Measurements from ENCODE around the gene RAB31.

Gene RAB31

DNA sequence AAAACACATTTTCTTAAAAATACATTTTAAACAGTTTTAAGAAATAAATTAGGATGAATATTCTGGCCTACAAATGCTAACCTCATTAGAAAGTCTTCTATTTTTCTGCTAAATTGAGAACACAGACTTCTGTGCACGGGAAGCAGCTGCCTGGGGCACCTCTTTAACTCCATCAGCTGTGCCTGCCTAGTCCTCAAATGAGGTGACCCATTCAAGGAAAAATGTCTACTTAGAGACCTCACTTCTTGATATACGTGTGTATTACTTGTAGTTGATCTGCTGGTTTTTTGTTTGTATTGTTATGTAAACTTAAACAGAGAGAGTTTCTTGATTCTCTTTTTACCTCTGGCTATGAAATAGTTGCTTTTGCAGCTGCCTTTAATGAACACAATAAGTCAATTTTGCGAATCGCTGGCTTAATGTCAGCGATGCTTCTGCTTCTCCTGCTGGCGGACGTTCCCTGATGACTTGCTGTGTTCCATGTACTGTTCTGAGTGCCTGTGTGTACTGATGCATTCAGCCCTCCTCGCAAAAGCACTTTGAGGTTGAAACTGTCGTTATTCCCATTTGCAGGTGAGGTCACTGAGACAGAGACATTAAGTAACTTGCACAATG is 88.9 kb downstream of the RAB31 start:
- DNase-seq = no peak

DNA sequence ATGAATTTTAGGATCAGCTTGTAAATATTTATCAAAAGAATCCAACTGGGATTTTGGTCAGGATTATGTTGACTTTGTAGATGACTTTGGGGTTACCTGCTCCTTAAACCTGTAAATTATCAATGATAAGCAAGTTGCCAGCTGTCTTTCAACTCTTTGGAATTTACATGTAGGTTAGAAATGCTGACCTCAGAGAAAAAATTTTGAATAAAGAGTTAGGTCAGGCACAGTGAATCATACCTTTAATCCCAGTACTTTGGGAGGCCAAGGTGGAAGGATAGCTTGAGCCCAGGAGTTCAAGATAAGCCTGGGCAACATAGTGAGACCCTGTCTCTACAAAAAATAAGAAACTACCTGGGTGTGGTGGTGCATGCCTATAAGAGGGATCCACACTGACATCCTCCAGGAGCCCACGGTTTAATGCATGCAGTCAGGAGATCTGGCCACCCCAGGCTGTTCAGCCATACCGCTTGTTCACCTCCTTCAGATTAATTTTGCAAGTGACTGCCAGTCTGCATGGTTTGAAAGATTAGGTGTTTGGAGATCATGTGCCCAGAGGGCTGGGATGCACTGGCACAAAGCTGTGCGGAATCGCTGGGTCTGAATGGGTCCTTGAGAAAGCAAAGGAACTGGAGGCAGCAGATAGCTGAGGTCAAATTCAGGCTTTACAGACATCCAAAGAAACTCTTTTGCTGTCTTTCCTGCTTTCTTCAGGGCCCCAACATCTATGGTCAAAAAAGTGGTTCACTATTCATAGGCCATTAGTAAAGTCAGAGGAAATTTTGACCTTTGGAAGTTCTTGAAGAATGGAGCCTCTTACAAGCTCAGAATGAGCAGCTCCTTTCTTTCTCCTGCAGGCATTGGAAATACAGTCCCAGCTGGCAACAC is 94.3 kb downstream of the RAB31 start:
- no peak for DNase-seq

DNA sequence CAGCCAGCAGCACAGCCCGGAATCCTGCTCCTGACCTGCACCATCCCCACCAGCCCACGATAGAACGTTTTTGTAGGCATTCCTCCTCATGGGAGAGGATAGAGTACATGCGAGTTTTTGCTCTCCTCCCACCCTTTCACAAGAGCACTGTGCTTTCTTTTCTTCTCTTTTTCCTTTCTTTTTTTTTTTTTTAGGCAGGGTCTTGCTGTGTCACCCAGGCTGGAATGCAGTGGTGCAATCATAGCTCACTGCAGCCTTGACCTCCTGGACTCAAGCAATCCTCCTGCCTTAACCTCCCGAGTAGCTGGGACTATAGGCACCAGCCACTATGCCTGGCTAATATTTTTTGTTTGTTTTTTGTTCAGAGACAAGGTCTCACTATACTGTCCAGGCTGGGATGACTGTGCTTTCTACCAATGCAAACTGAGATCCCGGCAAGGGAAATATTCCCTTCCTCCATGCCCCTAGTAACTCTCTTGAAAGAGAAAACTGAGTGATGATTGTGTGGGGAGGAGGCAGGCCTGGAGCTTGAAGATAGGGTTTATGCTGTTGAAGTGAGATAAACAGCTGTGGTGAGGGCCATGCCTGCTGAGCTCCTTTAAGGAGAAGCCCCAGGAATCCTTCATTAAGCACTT is 95.1 kb downstream of the RAB31 start:
- DNase-seq = no peak

DNA sequence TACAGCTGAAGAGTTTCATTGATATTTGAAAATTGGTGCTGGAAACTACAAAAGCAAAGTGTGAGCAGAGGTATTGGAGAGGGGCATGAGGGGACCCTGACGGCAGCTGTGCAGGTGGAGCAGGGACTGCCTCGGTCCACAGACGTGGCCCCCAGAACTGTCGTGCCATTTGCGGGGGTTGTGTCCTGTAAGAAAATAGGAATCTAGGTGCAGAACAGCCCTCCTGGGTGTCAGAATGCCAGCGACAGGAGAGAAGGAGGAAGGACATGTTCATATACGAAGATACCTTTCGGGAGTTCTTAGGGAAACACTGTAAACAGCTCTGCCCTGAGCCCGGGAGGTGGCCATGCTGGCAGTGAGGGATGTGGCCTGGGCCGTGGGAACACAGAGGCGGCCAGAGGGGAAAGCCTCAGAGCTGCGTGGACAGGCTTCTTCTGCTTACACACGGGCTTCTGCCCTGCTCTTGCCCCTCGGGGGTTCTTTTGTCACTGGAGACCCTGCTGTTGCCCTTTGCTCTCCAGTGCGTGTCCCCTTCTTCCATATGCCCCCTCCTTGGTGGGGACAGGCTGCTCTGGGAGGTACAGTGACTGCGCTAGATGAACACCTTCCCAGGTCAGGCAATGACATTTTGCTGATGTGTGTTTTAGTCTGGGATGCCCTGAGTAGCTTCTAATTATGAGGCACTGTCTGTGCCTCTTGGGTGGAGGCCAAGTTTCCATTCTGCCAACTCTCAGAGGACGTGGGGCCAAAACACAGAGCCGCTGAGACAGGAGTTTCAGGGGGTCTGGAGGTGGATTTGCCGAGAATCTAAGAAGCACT is 95.8 kb downstream of the RAB31 start:
- DNase-seq = no peak

DNA sequence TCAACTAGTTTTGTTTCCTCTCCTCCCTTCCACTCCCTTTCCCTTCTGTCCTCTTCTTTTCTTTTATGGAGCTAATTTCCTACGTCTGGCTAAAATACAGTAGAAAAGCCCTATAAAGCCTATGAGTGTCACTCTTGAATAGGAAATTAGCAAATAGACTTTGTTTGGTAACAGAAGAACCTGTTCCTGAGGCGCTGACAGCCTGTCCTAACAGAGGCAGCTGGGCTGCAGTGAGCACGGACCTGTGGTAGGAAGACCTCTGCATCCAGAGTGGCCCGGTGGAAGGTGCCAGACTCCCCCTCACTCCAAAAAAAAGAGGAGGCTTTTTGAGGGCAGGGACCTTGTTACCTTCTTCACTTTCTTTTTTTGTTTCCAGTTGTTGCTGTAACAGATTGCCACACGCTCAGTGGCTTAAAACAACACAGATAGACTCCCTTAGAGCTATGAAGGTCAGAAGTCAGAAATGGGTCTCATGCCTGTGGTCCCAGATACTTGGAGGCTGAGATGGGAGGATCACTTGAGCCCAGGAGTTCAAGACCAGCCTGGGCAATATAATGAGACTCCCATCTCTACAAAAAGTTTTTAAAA is 96.5 kb downstream of the RAB31 start:
- no peak for DNase-seq

DNA sequence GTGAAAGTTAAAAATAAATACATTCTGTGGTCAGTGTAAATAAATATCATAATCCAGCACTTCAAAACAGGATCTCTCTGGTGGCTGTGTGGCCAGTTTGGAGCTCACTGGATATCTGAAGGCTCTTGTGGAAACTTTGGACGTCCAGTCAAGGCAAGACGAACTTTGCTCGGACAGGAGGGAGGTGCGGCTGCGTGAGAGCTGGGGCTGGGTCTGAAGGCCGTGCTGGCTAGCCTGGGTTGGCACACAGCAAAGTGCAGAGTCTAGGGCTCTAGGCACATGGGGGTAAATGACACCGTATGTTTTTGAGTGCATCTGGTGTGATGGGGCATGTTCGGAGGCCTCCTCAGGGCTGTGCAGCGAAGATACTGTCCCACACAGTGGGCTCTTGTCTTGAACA is 98.8 kb downstream of the RAB31 start:
- no peak for DNase-seq

DNA sequence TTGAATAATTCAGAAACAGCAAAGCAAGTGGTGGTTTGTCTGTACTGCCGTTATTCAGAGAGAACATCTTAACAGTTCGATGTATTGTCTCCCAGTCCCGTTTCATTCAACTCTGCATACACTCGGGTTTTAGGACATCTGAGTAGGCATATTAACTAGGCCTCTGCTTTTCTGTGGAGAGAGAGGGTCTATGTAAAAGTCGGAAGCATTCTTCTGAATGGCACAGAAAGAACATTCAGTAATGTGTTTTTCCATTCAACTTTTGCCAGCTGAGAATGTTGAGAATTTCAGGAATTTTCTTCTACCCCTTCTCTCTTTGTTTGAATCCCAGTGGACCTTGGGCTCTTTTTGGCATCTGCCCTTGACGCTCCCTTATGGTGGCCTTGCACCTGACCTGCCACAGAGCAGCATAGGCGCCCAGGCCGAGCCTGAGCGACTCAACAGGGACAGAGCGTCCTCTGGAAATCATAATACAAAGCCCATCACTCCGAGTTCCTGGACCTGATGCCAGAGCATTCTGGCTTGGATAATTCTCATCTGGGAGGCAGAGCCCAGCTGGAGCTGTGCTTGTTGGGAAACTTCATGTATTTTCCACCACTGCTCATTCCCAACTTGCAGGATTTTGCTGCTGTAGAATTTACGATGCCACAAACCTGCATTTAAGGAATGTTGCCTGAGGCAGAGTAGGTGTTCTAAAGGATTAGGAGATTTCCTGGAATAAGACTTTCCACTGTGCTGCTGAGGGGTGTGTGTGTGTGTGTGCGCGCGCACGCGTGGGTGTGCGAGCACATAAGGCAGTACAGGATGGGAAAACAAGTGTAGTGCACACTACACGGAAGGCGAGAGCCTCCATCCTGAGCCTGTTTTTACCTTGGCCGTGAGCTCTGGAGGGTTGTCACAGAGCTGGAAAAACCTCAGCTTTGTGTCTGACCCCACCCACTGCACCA is 100.5 kb downstream of the RAB31 start:
- DNase-seq = no peak

DNA sequence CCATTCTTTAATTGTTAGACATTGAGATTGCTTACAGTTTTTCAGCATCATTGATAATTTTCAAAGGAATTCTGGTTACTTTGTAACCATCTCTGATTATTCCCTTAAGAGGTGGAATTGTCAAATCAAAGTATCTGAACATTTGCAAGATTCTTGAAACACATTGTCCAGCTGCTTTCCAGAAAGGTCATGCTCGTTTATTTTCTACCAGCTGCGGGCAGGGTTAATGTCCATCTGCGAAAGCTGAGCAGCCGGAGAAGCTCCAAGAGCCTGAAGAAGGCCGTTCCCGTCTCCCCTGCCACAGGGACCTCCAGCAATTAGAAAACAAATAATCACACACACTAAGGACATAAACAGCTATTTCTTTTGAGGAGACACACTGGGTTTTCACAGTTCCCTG is 101.6 kb downstream of the RAB31 start:
- DNase-seq = no peak

DNA sequence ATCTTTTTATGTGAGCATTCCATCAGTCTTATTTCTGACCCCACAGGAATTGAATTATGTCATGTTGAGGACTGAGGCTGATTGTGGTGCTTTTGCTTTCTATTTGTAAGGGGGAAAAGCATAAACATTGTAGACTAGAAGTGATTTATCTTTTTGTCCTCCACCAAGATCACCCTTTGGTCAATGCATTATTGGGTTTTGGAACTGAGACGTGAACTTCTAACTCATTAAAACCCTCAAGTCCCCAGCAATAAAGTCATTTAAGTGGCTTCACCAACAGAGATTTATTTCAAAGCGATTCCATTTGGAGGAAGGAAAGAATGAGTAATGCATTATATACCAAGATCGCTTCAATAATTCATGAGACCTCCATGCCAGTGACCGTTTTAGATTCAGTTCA is 102.2 kb downstream of the RAB31 start:
- no peak for DNase-seq

DNA sequence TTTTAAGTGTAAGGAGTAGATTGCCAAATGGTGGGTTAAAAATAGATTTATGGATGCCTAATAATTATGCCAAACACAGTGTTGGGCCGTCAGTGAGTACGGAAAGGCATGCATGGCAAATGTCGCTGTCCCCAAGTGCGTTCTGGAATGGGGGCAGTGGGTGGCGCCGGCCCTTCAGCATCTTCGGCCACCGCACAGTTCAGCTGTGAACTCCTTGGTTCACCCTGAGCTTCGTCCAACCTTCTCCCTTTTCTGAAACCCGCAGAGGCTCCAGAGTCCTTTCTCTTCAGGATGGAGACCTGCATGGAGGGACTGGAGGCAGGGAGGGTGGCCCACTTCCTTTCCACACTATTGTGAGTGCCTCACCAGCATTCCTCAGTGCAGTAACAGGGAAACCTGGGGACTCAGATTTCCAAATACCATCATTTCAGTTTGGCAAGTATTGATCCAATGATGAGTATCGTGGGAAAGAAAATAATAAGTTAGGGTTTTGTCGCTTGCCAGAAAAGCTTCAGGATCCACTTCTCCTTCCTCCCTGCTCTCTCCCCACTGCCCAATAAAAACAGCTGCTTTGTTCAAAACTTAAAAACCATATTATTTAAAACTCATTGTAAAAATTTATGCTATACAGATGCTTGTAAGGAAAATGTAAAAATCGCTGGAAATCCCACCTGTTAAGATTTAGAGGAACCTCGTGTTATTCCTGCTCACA is 103.0 kb downstream of the RAB31 start:
- no peak for DNase-seq

DNA sequence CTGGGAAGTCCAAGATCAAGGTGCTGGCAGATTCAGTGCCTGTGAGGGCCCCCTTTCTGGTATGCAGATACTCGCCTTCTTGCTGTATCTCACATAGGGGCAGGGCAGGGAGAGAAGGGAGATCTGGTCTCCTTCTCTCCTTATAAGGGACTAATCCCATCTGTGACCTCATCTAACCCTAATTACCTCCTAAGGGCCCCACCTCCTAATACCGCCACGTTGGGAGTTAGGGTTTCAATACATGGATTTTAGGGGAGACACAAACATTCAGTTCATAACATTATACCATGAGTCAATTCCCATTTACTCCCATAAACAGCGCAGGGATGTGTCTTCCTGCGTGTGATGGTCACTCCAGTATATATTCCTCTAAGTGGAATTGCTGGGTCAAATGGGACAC is 103.9 kb downstream of the RAB31 start:
- DNase-seq = no peak

DNA sequence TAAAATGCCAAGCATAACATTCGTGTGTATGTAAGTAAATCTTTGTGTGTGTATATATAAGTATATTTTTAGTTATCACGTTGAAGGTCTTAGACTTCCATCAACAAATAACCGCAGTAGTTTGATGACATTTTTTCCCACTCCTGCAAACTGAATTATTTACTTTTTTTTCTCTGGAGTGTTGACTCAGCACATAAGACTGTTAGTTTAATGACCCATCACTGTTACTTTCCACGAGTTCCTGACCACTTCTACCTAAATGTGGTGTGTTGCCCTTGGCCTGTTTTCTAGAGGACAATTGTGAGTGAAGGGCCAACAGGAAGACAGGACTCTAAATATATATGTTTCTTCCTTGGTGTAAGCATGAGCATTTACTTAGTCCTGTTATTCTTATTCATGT is 106.3 kb downstream of the RAB31 start:
- no peak for DNase-seq

DNA sequence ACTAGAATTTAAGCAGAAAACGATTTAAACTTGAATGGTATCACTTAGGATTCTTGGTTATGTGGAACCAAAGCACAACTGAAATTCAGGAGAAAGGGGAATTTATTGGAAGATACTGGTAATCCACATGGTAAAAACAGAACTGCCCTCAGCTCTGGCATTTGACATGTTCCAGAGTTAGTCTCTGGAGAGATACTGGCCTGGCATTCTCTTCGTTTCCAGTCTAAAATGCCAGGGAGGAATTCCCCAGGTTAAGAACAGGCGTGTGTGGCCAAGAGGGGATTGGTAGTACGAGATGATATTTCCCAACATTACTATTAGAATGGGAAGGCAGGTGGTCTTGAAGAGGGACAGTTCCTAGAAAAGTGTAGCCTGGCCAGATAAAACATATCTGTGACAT is 109.2 kb downstream of the RAB31 start:
- no peak for DNase-seq

DNA sequence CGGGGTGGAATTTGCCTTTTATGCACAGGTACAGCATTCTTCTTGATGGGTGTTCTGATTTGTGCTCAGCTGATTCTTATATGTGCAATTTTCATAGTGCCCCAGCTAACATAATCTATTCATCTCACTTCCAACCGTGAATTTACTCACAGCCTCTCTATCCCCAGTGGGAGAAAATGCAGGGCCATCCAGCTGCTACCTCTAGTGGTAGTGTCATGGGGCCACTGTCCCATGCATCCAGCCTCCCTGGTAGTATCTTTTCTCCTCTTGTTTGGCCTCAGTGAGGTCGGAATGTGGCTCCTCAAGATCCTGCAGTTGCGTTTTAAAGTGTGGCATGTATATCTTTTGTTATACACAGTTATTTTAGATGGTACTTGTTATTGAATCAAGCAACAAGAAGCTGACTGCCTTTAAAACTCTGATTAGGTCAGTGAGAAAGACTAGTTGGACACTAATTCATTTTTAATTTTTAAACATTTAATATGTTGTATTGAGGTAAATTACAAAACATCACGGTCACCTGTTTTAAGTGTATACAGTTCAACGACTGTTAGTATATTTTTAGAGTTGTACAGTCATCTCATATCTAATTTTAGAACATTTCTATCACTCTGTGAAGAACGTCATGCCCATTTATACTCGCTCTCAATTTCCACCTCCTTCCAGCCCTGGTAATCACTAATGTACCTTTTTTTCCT is 109.8 kb downstream of the RAB31 start:
- DNase-seq = no peak

DNA sequence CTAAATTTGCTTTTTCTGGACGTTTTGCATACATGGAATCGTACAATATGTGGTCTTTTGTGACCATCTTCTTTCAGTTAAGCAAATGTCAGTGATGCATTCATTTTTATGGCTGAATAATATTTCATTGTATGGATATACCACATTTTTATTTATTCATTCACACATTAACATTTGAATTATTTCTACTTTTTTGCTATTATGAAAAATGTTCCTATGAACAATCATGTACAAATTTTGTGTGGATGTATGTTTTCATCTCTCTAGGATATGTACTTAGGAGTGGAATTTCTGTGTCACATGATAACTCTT is 110.3 kb downstream of the RAB31 start:
- DNase-seq = no peak

DNA sequence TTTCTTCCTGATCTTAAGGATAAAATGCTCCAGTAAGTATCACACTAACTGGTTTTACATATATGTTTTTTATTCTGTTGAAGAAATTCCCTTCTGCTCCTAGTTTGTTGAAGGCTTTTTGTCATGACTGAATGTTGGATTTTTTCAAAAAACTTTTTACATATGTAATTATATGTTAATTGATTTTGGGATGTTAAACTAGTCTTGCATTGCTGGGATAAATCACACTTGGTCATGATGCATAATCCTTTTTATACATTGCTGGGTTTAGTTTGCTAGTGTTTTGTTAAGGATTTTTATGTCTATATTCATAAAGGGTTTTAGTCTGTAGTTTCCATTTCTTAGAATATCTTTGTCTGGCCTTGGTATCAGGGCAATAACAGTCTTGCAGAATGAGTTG is 112.0 kb downstream of the RAB31 start:
- DNase-seq = no peak

DNA sequence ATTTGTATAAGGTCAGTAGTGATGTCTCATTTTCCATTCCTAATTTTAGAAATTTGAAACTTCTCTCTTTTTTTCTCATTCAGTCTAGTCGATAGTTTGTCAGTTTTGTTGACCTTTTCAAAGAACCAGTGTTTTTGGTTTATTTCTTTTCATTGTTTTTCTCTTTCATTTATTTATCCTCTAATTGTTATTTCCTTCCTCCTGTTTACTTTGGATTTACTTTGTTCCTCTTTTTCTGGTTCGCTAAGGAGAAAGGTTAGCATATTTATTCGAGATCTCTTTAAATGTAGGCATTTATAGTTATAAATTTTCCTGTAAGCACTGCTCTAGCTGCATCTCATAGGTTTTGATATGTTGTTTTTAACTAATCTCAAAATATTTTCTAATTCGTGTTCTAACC is 112.6 kb downstream of the RAB31 start:
- DNase-seq = no peak

DNA sequence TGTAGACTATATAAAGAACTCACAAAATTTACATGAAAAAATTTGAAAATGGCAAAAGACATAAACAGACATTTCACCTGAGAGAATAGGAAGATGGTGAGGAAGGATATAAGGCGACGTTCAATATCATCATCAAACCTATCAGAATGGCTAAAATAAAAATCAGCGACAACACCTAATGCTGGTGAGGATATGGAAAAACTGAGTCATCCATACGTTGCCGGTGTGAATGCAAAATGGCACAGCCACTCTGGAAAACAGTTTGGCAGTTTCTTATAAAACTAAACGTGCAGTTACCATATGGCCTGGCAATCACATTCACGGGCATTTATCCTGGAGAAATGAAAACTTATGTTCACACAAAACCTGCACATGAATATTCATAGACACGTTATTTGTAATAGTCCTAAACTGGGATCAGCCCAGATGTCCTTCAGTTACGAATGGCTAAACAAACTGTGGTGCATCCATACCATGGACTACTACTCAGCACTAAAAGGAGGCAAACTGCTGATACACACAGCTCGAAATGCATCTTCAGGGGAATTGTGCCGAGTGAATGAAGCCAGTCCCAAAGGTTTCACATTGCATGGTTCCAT is 114.6 kb downstream of the RAB31 start:
- DNase-seq = no peak

DNA sequence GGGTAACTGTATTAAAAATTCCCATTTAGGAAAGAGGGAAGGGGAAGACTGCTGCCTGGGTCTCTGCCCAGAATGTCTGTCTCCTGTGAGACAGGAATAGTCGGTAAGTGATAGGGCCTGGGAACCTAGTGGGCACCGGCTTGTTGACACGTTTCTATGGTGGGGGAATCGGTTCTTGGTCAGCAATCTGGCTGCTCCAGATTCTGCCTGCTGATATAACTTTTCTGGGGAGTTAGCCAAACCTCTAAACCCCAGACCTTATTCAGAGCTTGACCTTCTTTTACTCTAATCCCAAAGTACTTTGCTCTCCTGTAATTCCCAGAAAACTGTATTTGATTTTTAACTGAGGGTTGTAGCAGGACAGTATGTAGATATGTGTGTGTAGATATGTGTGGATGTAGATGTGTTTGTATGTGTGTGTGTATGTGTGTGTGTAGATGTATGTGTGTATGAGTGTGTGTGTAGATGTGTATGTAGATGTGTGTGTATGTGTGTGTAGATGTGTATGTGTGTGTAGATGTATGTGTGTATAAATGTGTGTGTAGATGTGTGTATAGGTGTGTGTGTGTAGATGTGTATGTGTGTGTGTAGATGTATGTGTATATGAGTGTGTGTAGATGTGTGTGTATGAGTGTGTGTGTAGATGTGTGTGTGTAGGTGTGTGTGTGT is 115.8 kb downstream of the RAB31 start:
- no peak for DNase-seq

DNA sequence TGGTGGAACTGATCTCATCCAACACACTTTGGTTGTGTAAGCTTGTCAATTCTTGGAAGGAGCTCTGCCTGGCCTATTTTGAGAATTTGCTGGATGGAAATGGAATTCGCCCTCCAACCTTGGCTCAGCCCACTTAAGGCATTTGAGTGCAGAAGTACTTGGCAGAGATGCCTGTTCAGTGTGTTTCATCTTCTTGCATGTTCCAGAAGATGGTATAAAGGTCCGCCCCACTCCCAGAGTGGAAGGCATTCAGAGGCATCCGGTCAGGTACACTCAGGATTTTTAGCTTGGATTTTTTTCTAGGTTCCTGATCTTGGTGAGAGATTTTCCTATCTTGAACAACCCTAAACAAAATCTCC is 116.4 kb downstream of the RAB31 start:
- no peak for DNase-seq

Data from stimulated activated CD4-positive, alpha-beta T cell treated with anti-CD3 and anti-CD28 coated beads, Interleukin-4, amount 100 ng/mL, for 1 hour (primary cell).